GM21825 (cell line): ENCODE data around the gene SLC39A5.
"Not testable (repeated sequence)": the region's sequence is repeated elsewhere in the genome, so short reads cannot be mapped to it uniquely, and the experiment has no call there.

Experiments
- ATAC-seq: cut with Tn5 transposase; IDR thresholded peaks from one replicate; pipeline ENCODE4 v1.9.1; 2021; ENCODE audit warnings: mild to moderate bottlenecking, moderate library complexity; ENCODE audit not compliant: unreplicated experiment

SLC39A5 gene, protein sequence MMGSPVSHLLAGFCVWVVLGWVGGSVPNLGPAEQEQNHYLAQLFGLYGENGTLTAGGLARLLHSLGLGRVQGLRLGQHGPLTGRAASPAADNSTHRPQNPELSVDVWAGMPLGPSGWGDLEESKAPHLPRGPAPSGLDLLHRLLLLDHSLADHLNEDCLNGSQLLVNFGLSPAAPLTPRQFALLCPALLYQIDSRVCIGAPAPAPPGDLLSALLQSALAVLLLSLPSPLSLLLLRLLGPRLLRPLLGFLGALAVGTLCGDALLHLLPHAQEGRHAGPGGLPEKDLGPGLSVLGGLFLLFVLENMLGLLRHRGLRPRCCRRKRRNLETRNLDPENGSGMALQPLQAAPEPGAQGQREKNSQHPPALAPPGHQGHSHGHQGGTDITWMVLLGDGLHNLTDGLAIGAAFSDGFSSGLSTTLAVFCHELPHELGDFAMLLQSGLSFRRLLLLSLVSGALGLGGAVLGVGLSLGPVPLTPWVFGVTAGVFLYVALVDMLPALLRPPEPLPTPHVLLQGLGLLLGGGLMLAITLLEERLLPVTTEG

GRCh38 chr12:56229916-56230431, at the start of gene SLC39A5:
Gene SLC39A5, plus strand, starts transcription at chr12:56230051. Its CDS starts 1,224 bp downstream, at chr12:56231275.
- ATAC-seq, result no peak

DNA sequence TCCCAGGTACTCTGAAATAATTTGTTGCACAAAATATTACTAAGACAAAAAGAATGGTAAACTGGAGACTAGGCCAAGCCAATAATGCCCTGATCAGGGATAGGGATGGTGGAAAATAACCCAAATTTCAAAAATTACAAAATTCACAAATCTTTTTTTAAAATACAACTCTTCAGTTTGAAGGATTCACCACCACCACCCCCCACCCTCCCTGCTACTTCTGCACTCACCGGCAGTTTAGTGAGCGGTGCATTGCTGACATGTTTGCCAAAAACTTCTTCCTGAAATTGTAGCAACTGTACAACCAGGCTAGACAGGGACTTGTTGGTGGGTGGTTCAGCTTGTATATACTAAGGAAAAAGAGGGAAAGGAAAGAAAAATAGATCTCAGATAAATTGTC, 42.9 kb upstream of the SLC39A5 start:
- no peak for ATAC-seq

DNA sequence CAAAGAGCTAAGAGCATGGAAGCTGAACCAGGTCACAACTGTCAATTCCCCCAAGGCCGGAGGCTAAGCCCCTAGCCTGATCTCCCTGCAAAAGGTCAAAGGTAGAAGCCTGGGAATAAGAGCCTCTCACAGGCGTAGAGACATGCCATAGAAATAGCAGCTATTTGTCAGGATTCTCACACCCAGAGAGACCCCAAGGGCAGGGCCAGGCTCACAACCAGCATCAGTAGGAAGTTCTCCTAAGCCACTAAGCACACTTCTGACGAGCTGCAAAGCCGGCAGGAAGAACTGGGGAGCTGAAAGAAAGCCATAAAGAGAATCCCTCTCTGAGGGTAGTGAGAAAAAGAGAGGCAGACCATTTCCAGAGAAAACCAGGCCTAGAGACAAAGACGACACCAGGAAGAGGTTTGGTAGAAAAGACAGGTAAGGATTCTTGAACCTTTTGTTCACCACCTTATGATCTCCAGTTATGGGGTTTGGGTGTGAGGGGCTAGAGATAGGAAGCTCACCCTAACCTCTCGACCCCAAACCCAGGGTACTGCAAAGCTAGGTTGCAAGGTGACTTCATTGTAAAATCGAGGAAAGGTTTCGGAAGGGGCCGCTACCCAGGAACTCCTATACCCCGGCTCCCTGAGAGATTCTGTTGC, 41.6 kb upstream of the SLC39A5 start:
- ATAC-seq, result no peak

- no peak for ATAC-seq
Observed at GRCh38 chr12:56188778-56189098, 41.1 kb upstream of the SLC39A5 start.

- peak; percentile 66 for ATAC-seq
Observed at GRCh38 chr12:56189099-56189917, 40.5 kb upstream of the SLC39A5 start, which contains the start of gene SMARCC2. Gene SMARCC2, minus strand, starts transcription at chr12:56189483. Its CDS starts 22 bp downstream, at chr12:56189461.

DNA sequence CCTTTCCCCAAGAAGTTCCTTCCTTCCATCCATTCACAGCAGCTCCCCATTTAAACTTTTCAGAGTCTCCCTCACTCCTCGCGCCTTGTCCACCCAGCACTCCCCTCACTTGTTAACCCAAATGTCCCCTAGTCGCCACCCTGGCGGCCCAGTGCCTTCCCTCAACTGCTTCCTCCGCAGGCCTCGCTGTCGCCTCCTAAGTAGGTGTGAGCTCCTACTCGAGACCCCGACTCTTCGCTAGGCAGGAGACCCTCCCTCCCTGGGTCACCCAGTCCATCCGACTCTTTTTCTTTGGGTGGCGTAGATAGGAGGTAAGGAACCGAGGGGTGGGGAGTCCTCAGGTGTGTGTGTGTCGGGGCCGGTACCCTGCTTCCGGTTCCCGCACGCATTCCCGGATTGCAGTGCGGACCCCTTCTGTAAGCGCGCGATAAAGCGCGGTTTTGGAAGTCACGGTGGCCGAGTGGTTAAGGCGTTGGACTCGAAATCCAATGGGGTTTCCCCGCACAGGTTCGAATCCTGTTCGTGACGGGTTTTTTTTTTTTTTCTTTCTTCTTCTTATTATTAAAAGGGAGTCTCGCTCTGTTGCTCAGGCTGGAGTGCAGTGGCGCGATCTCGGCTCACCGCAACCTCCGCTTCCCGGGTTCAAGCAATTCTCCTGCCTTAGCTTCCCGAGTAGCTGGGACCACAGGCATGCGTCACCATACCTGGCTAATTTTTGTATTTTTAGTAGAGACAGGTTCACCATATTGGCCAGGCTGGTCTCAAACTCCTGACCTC, 39.7 kb upstream of the SLC39A5 start:
- ATAC-seq, result peak; percentile 36

- ATAC-seq, result no peak
Observed at GRCh38 chr12:56190695-56191155, 39.1 kb upstream of the SLC39A5 start.

DNA sequence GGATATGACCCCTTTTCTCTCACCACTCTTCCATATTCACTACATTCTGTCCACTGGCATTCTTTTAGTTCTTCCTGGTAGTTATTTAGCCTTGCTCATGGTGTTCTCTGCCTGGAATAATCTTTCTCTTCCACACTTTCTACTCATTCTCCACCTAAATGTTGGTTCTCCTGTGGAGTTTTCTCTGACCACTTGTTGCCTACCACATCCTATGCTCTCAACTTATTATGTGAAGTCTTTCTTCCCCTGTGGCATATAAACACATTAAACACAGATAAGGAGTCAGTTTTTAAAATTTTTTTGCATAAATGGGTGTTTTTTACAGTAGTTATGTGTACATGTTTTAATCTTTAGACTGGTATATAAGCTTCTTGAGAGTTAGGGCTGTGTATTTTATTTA, 37.3 kb upstream of the SLC39A5 start:
- no peak for ATAC-seq

GRCh38 chr12:56193025-56193578, 36.7 kb upstream of the SLC39A5 start:
- no peak for ATAC-seq

- ATAC-seq, result not testable (repeated sequence)
Observed at GRCh38 chr12:56196818-56197550, 32.9 kb upstream of the SLC39A5 start.

- no peak for ATAC-seq
Observed at GRCh38 chr12:56197921-56198635, 31.8 kb upstream of the SLC39A5 start.

DNA sequence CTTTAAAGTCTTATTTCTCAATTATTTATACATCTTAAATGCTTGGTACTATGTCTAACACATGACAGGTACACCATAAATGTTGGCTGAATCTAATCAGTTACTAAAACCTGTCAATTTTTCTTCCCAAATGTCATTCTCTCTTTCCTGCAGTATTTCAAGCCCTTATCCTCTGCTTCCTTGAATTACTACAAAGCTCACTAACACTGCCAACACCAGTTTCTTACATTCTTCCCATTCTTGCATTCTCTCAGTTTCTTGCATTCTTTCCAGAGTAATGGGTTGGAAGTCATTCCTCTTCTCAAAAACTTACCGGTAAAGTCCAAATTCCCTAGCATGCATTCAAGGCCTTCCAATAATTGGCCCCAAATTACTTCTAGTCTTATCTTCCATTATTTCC, 31.0 kb upstream of the SLC39A5 start:
- ATAC-seq, result no peak

GRCh38 chr12:56202366-56202765, 27.5 kb upstream of the SLC39A5 start:
- ATAC-seq, result no peak

- ATAC-seq, result no peak
Observed at GRCh38 chr12:56202838-56203237, 27.0 kb upstream of the SLC39A5 start.

GRCh38 chr12:56204275-56204674, 25.6 kb upstream of the SLC39A5 start:
- no peak for ATAC-seq

DNA sequence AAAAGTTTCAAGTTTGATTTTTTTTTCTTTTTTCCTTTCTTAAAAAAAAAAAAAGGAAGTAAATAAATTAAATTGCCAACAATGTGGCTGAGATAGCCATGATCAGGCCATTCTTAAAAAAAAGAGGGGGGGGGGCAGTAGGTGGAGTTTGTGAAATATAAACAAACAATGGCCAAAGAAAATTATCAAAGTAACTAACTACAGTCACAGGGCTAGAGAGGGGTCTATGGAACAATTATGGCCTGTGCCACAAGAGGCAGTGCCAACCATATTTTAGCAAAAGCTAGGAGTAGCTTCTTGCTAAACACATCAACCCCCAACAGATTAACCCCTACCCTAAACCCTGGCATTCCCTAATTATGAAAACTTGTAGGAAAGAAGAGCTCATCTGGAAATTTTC, 24.4 kb upstream of the SLC39A5 start:
- no peak for ATAC-seq

- no peak for ATAC-seq
Observed at GRCh38 chr12:56206452-56207166, 23.2 kb upstream of the SLC39A5 start.

- ATAC-seq, result no peak
Observed at GRCh38 chr12:56208006-56208405, 21.8 kb upstream of the SLC39A5 start.
